Uterus (tissue), 4 donors: Measurements from ENCODE around the gene PLEKHH1. TPM values are rescaled to one million over a fixed set of nuclear protein-coding genes. Genes with fewer than 3 reads are reported as not detected.
"Not testable (repeated sequence)": the region's sequence is repeated elsewhere in the genome, so short reads cannot be mapped to it uniquely, and the experiment has no call there.

Experiments used
- DNase-seq, 2 donors: peaks; one replicate each; pipeline ENCODE4 v3.0.0-alpha.2; 2019 to 2020
- H3K27ac ChIP-seq, 2 donors: fragments of 200-600 bp; sonication (generic); 1 replicate in 1 of 2; 2 replicates in 1 of 2; pipeline ENCODE4 v1.5.1; 2016 to 2018
- H3K27me3 ChIP-seq, 2 donors: fragments of 200-600 bp; sonication (generic); one replicate each; pipeline ENCODE4 v1.5.1; 2018 to 2019; ENCODE audit warnings: control low read depth in 1 of 2
- H3K36me3 ChIP-seq, 2 donors: fragments of 200-600 bp; sonication (generic); one replicate each; pipeline ENCODE4 v1.5.1; 2019; ENCODE audit warnings: control low read depth in 1 of 2
- H3K4me1 ChIP-seq, 2 donors: fragments of 200-600 bp; sonication (generic); one replicate each; pipeline ENCODE4 v1.5.1; 2018 to 2019; ENCODE audit warnings: control low read depth in 1 of 2
- H3K4me3 ChIP-seq, 2 donors: fragments of 200-600 bp; sonication (generic); 1 replicate in 1 of 2; 2 replicates in 1 of 2; pipeline ENCODE4 v1.5.1; 2018 to 2019; ENCODE audit warnings: mild to moderate bottlenecking in 1 of 2
- H3K9me3 ChIP-seq, 2 donors: fragments of 200-600 bp; sonication (generic); one replicate each; pipeline ENCODE4 v1.5.1; 2019; ENCODE audit warnings: control low read depth in 1 of 2
- POLR2A ChIP-seq, 2 donors: fragments of 450-650 bp; IDR thresholded peaks; one replicate each; pipeline ENCODE4 v1.6.1; 2016; ENCODE audit warnings: antibody characterized with exemption in 2 of 2, mild to moderate bottlenecking in 1 of 2, moderate library complexity in 1 of 2
- intact Hi-C: fragments of 100-400 bp; cut with DNase I; formaldehyde crosslinking; loops from one replicate; pipeline ENCODE4 v1.15.1; 2023; ENCODE audit warnings: low total_unique reads
- total RNA-seq, 4 donors: library from RNA; depleted of rRNA in 3 of 4; stranded (reverse); fragments of >200 nt in 3 of 4; gene quantifications; one replicate each; pipeline versions ENCODE4 v1.1.0 to v1.2.4, GENCODE V29; 2014 to 2023
- TF ChIP-seq, protein P1 (sequence below), 4 experiments: fragments of 200-600 bp in 2 of 4; fragments of 450-650 bp in 2 of 4; sonication (generic) in 2 of 4; IDR thresholded peaks; one replicate each; pipeline ENCODE4 v1.5.1; 2016 to 2019; ENCODE audit warnings: antibody characterized with exemption in 4 of 4, mild to moderate bottlenecking in 2 of 4, moderate library complexity in 1 of 4
- donor health status: DM: yes; HTN: yes; CAD: no.

The PLEKHH1 gene
- total RNA-seq, 4 donors from 2014 or later = 0.29 to 8.0 (median 4.9) TPM

DNA sequence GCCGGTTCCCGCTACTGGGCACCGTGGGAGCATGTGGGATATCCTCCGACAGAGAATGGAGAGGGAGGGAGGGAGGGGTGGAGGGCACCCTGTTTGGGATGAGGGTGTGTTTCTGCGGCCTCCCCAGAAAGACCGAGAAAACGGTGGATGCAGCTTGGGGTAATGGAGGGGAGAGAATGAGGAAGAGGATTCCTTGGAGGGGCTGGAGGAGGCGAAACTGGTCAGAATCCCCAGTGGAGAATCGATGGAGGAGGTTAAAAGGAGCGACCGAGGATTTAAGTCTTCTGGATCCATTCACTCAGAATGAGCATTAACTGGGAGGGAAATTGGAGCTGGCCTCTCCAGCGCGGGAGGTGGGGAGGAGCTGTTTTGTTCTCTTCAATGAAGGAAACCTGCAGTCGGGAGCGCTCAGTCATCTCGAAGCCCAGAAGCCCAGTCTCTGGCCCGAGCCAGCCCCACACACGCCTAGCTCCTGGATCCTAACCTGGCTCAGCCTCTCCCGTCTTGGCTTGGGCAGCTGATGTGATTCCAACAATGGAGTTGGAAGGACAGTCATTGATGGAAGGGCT is 87.2 kb downstream of the PLEKHH1 start:
- H3K4me3 ChIP-seq = peak overlapping the region; percentile 62 to 70
- no peak for TF ChIP-seq POLR2A (IDR thresholded peaks at IDR 0.05)
- TF ChIP-seq, protein P1, sequence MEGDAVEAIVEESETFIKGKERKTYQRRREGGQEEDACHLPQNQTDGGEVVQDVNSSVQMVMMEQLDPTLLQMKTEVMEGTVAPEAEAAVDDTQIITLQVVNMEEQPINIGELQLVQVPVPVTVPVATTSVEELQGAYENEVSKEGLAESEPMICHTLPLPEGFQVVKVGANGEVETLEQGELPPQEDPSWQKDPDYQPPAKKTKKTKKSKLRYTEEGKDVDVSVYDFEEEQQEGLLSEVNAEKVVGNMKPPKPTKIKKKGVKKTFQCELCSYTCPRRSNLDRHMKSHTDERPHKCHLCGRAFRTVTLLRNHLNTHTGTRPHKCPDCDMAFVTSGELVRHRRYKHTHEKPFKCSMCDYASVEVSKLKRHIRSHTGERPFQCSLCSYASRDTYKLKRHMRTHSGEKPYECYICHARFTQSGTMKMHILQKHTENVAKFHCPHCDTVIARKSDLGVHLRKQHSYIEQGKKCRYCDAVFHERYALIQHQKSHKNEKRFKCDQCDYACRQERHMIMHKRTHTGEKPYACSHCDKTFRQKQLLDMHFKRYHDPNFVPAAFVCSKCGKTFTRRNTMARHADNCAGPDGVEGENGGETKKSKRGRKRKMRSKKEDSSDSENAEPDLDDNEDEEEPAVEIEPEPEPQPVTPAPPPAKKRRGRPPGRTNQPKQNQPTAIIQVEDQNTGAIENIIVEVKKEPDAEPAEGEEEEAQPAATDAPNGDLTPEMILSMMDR (IDR thresholded peaks at IDR 0.05) = no peak
- no peaks in the 10 kb centered on the region for H3K27me3 ChIP-seq
- no peaks in the 10 kb centered on the region for H3K9me3 ChIP-seq
- H3K4me1 ChIP-seq = no peaks in the 10 kb centered on the region
- peak overlapping the region; percentile 77 to 82 for H3K27ac ChIP-seq
- intact Hi-C loops = no loop called here
- H3K36me3 ChIP-seq = no peaks in the 10 kb centered on the region
- peak; percentile 19 to 38 for DNase-seq

DNA sequence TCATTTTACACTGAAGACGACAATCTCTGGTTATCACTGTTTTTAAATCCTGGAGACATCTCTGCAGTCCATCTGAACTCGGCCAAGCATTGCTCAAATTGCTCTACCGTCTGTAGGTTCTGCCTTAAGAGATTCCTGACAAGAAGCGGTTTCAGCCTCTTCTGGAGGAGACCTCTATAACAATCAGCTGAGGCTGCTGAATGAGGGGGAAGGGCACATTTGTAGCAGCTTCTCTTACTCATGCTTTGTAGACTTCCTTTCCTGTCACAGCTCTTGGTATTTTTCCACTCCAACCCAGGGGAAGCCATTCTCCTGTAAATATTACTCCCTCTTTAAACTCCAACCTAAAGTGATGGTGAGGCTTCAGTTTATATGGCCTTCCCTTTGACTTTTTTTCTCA is 89.6 kb downstream of the PLEKHH1 start:
- Histone ChIP-seq H3K36me3 (no peaks in the 10 kb centered on the region), H3K9me3 (no peaks in the 10 kb centered on the region), H3K4me3 (no peak overlapping the region), H3K4me1 (no peaks in the 10 kb centered on the region), H3K27ac (peak overlapping the region; percentile 2 to 55), H3K27me3 (no peaks in the 10 kb centered on the region)
- DNase-seq = peak in 1 of 2 donors; percentile 56
- intact Hi-C loops = no loop called here
- TF ChIP-seq POLR2A (IDR thresholded peaks at IDR 0.05) = no peak
- TF ChIP-seq, protein P1 (IDR thresholded peaks at IDR 0.05) = no peak

DNA sequence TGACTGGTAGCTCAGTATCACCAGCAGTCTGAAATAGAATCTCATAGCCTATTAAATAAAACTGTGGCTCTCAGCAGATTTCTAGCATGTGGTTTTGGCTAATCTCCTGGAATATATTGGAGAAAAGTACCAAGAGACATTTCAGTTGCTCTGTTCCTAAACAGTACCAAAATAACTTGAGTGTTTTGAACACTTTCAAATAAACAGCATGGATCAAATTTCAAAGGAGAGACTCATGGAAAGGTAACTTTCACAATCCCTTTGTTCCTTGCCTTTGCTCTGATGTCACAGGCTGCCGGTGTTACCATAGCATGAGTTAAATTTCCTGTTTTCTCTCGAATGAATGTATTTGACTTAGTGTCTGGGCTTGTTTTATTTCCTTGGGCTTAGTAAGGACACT is 90.0 kb downstream of the PLEKHH1 start:
- no peaks in the 10 kb centered on the region for H3K27me3 ChIP-seq
- intact Hi-C loops = no loop called here
- H3K9me3 ChIP-seq = no peaks in the 10 kb centered on the region
- H3K4me1 ChIP-seq = no peaks in the 10 kb centered on the region
- TF ChIP-seq, protein P1 (IDR thresholded peaks at IDR 0.05) = no peak
- no peak for TF ChIP-seq POLR2A (IDR thresholded peaks at IDR 0.05)
- no peak for DNase-seq
- no peaks in the 10 kb centered on the region for H3K36me3 ChIP-seq
- no peak overlapping the region for H3K4me3 ChIP-seq
- peak overlapping the region; percentile 2 to 55 for H3K27ac ChIP-seq

DNA sequence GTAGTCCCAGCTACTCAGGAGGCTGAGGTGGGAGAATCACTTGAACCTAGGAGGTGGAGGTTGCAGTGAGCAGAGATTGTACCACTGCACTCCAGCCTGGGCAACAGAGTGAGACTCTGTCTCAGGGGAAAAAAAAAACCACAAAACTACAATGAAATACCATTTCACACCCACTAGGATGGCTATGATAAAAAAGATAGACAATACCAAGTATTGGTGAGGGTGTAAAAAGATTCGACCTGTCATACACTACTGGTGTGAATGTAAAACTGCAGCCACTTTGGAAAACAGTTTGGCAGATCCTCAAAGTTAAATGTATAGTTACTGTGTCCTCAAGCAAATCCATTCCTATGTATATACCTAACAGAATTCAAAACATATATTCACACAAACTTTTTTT is 93.0 kb downstream of the PLEKHH1 start:
- H3K4me1 ChIP-seq, H3K9me3 ChIP-seq, H3K27ac ChIP-seq, H3K4me3 ChIP-seq, H3K36me3 ChIP-seq, H3K27me3 ChIP-seq, intact Hi-C loops, DNase-seq: not testable (repeated sequence)

DNA sequence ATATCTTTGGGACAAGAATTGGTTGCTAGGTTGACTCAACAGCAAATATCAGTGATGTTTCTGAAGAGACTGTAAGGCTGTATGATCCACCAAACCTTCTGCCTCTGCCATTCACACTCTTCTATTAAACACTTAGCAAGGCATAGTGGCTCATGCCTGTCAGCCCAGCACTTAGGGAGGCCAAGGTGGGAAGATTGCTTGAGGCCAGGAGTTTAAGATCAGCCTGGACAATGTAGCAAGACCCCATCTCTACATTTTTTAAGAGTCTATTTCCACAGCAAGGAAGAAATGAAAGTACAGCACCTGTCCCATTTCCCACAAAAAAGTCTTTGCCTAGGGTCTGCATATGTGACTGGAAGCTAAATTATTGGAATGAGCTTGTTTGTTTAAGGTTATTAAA is 94.4 kb downstream of the PLEKHH1 start:
- no peaks in the 10 kb centered on the region for H3K27me3 ChIP-seq
- DNase-seq = no peak
- H3K4me1 ChIP-seq = no peaks in the 10 kb centered on the region
- H3K36me3 ChIP-seq = no peaks in the 10 kb centered on the region
- intact Hi-C loops = no loop called here
- no peak overlapping the region for H3K4me3 ChIP-seq
- TF ChIP-seq, protein P1 (IDR thresholded peaks at IDR 0.05) = no peak
- no peak for TF ChIP-seq POLR2A (IDR thresholded peaks at IDR 0.05)
- H3K9me3 ChIP-seq = no peaks in the 10 kb centered on the region
- H3K27ac ChIP-seq = no peak overlapping the region

DNA sequence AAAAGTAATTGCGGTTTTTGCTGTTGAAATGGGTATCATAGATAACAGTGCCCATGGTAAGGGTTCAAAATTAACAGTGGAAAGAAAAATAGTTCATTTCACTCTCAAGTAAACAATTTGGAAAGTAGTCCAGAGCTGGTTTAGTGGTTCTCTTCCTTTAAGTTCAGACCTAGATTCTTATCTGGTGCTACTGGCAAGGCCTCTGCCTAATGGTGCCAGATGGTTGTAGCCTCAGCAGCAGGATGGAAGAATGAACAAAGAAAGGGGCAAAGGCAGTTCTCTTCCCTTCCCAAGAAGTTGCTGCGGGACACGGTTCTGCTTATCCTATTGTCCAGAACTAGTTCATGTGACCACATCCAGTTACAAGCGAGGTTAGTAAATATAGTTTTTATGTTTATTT is 97.1 kb downstream of the PLEKHH1 start:
- no peaks in the 10 kb centered on the region for H3K4me1 ChIP-seq
- no peak for DNase-seq
- H3K9me3 ChIP-seq = no peaks in the 10 kb centered on the region
- TF ChIP-seq, protein P1 (IDR thresholded peaks at IDR 0.05) = no peak
- TF ChIP-seq POLR2A (IDR thresholded peaks at IDR 0.05) = no peak
- no peak overlapping the region for H3K4me3 ChIP-seq
- intact Hi-C loops = no loop called here
- no peak overlapping the region for H3K27ac ChIP-seq
- H3K27me3 ChIP-seq = no peaks in the 10 kb centered on the region
- no peaks in the 10 kb centered on the region for H3K36me3 ChIP-seq
